K562 (cell line): Measurements from ENCODE around the gene AMIGO1. TPM values are rescaled to one million over a fixed set of nuclear protein-coding genes. Genes with fewer than 3 reads are reported as not detected.

Experiments used
- ADNP ChIP-seq: fragments of 200-800 bp; sonication (Bioruptor generic); IDR thresholded peaks from 2 replicates; pipeline ENCODE4 v1.6.1; 2016; ENCODE audit warnings: missing genetic modification characterization, missing compliant biosample characterization
- FOXA1 ChIP-seq: fragments of 450-650 bp; IDR thresholded peaks from 2 replicates; pipeline ENCODE4 v1.6.1; 2016; ENCODE audit warnings: mild to moderate bottlenecking, borderline replicate concordance
- HLTF ChIP-seq: fragments of 450-650 bp; IDR thresholded peaks from 2 replicates; pipeline ENCODE4 v1.6.1; 2016
- MTA3 ChIP-seq: fragments of 450-650 bp; formaldehyde crosslinking; IDR thresholded peaks from 2 replicates; pipeline ENCODE4 v1.6.1; 2017; ENCODE audit warnings: mild to moderate bottlenecking, borderline replicate concordance
- RBM17 ChIP-seq: fragments of 200-400 bp; formaldehyde crosslinking; IDR thresholded peaks from 2 replicates; pipeline ENCODE4 v1.6.1; 2017; ENCODE audit warnings: low read depth, mild to moderate bottlenecking, low read length, borderline replicate concordance
- TRIM24 ChIP-seq, 2 experiments: fragments of 450-650 bp; IDR thresholded peaks; 2 replicates each; pipeline ENCODE4 v1.6.1; 2016
- ZFP1 ChIP-seq: fragments of 450-650 bp; formaldehyde crosslinking; IDR thresholded peaks from 2 replicates; pipeline ENCODE4 v1.4.0; 2020; ENCODE audit warnings: mild to moderate bottlenecking, mixed read lengths
- ZNF12 ChIP-seq: sonication (generic); formaldehyde crosslinking; IDR thresholded peaks from 2 replicates; pipeline ENCODE4 v1.4.0; 2020; ENCODE audit warnings: mild to moderate bottlenecking, missing genetic modification reagents
- ZNF384 ChIP-seq: IDR thresholded peaks from 2 replicates; pipeline ENCODE4 v1.6.1; 2012; ENCODE audit warnings: low read depth, low read length, improper control_type of control experiment
- ZNF696 ChIP-seq: fragments of 250-450 bp; sonication (Bioruptor Pico); conservative IDR thresholded peaks from 2 replicates; pipeline ENCODE4 v1.4.0; 2020; ENCODE audit warnings: mild to moderate bottlenecking, moderate library complexity
- polyA plus RNA-seq, 8 experiments: library from polyadenylated mRNA; depleted of rRNA in 4 of 8; stranded (reverse) in 5 of 8; unstranded in 3 of 8; fragments of >200 nt; fragmentation: Nextera tagmentation in 2 of 8; fragmentation: Illumina TruSeq in 1 of 8; extraction: Ambion mirVana in 2 of 8; extraction: Trizol in 1 of 8; gene quantifications; 2 replicates each; pipeline versions ENCODE4 v1.2.1 to v1.2.3, GENCODE V29; 2011 to 2014; ENCODE audit warnings: inconsistent platforms in 1 of 8, missing spikeins in 1 of 8
- total RNA-seq, 7 experiments: library from RNA; depleted of rRNA in 6 of 7; stranded (reverse); fragments of >200 nt in 6 of 7; fragmentation: Illumina TruSeq in 2 of 7; extraction: Trizol in 2 of 7; gene quantifications; 2 replicates each; pipeline versions ENCODE4 v1.2.1 to v1.2.3, GENCODE V29; 2011 to 2021; ENCODE audit warnings: low replicate concordance in 1 of 7
- TF ChIP-seq, protein P1 (sequence below): fragments of 450-650 bp; formaldehyde crosslinking; IDR thresholded peaks from 2 replicates; pipeline ENCODE4 v1.4.0; 2020; ENCODE audit warnings: mild to moderate bottlenecking, moderate library complexity
- TF ChIP-seq, protein P2 (sequence below): fragments of 250-450 bp; sonication (Bioruptor Pico); IDR thresholded peaks from 2 replicates; pipeline ENCODE4 v1.8.0; 2022; ENCODE audit warnings: moderate library complexity, mild to moderate bottlenecking, inconsistent platforms

Gene AMIGO1
- total and polyA plus RNA-seq, 9 of the 15 experiments (the other 6 are each of a cell fraction or from before 2014, with no cell fraction given) = 0.24 to 1.0 (median 0.54) TPM

DNA sequence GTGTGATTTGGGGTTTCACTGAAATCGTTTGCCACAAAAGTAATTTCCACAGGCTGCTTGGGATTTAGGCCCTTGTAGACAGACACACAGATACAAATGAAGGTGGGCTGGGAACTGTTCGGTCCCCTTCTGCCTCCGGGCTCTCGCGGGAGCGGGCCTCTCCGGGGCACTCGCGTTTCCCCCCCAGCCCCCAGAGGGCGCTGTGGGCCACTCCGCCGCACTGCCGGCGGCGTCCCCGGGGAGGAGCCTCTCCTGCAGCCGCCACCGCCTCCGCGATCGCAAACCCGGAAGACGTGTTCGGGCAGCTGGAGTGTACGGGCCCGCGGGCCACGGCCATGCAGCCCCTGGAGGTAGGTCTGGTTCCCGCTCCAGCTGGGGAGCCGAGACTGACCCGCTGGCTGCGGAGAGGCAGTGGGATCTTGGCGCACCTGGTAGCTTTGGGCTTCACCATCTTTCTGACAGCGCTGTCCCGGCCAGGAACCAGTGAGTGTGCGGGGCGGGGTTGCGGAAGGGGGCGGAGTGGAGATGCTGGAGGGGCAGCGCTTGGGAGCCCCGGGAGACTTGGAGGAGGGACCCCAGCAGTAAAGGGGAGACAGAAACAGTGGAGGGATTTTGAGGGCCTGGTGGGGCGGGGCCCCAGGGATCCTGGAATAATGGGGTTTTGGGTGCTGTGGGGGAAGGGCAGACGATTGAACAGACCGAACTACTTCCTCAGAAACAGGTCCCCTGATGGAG is 15.6 kb downstream of the AMIGO1 start, which contains the start of gene CYB561D1 (continued):
- TF ChIP-seq MTA3 = peak; percentile 88; the same call in 1 of the 2 replicates
- 0 out of 2 replicates have a peak, but pooled peaks have one; percentile 27 for TF ChIP-seq ZNF12
- TF ChIP-seq ADNP (tag) = no peak
- no peak for TF ChIP-seq ZNF696 (CRISPR knock-in tag)
- TF ChIP-seq, protein P1, sequence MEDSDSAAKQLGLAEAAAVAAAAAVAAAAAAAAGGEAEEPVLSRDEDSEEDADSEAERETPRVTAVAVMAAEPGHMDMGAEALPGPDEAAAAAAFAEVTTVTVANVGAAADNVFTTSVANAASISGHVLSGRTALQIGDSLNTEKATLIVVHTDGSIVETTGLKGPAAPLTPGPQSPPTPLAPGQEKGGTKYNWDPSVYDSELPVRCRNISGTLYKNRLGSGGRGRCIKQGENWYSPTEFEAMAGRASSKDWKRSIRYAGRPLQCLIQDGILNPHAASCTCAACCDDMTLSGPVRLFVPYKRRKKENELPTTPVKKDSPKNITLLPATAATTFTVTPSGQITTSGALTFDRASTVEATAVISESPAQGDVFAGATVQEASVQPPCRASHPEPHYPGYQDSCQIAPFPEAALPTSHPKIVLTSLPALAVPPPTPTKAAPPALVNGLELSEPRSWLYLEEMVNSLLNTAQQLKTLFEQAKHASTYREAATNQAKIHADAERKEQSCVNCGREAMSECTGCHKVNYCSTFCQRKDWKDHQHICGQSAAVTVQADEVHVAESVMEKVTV (CRISPR knock-in tag) = peak; percentile 64
- peak; percentile 67; the same call in 1 of the 2 replicates for TF ChIP-seq HLTF
- TF ChIP-seq, protein P2, sequence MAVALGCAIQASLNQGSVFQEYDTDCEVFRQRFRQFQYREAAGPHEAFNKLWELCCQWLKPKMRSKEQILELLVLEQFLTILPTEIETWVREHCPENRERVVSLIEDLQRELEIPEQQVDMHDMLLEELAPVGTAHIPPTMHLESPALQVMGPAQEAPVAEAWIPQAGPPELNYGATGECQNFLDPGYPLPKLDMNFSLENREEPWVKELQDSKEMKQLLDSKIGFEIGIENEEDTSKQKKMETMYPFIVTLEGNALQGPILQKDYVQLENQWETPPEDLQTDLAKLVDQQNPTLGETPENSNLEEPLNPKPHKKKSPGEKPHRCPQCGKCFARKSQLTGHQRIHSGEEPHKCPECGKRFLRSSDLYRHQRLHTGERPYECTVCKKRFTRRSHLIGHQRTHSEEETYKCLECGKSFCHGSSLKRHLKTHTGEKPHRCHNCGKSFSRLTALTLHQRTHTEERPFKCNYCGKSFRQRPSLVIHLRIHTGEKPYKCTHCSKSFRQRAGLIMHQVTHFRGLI (CRISPR knock-in tag) = no peak
- TF ChIP-seq ZFP1 (CRISPR knock-in tag) = no peak
- no peak for TF ChIP-seq RBM17
- no peak for TF ChIP-seq FOXA1
- TF ChIP-seq ZNF384 = no peak
- TF ChIP-seq TRIM24 (IDR thresholded peaks at IDR 0.05) = no peak
